Coronary artery (tissue), 2 donors: ENCODE data around the gene SPPL3.

ENCODE experiments used
- DNase-seq: peaks from one replicate; pipeline ENCODE4 v3.0.0-alpha.2; 2017; ENCODE audit warnings: low spot score
- H3K27ac ChIP-seq, 2 donors: fragments of 200-600 bp; sonication (generic); one replicate each; pipeline ENCODE4 v1.5.1; 2016 to 2019
- H3K4me3 ChIP-seq: fragments of 200-600 bp; sonication (generic); 2 replicates; pipeline ENCODE4 v1.5.1; 2016; ENCODE audit warnings: mild to moderate bottlenecking, moderate library complexity
- CTCF ChIP-seq: fragments of 200-600 bp; sonication (generic); IDR thresholded peaks from one replicate; pipeline ENCODE4 v1.5.1; 2019; ENCODE audit warnings: antibody characterized with exemption

Gene SPPL3

GRCh38 chr12:120846721-120847120 is 57.4 kb downstream of the SPPL3 start:
- no peak for TF ChIP-seq CTCF
- DNase-seq = no peak
- H3K4me3 ChIP-seq = no peak overlapping the region
- peak overlapping the region in 1 of 2 donors; percentile 3 for H3K27ac ChIP-seq

- H3K27ac ChIP-seq = no peak overlapping the region
- no peak for TF ChIP-seq CTCF
- DNase-seq = no peak
- H3K4me3 ChIP-seq = no peak overlapping the region
Measured at GRCh38 chr12:120845696-120846095, 58.5 kb downstream of the SPPL3 start.

GRCh38 chr12:120844768-120845449 is 59.2 kb downstream of the SPPL3 start:
- H3K27ac ChIP-seq = no peak overlapping the region
- no peak for DNase-seq
- H3K4me3 ChIP-seq = no peak overlapping the region

GRCh38 chr12:120844297-120844696 is 59.9 kb downstream of the SPPL3 start:
- DNase-seq = no peak
- H3K27ac ChIP-seq = no peak overlapping the region
- no peak for TF ChIP-seq CTCF
- H3K4me3 ChIP-seq = no peak overlapping the region

More at GRCh38 chr12:120844768-120845449, 59.2 kb downstream of the SPPL3 start:
- no peak for TF ChIP-seq CTCF

- no peak for DNase-seq
- no peak overlapping the region for H3K4me3 ChIP-seq
- no peak for TF ChIP-seq CTCF
- no peak overlapping the region for H3K27ac ChIP-seq
Measured at GRCh38 chr12:120843472-120843871, 60.7 kb downstream of the SPPL3 start.

- Histone ChIP-seq H3K27ac (no peak overlapping the region), H3K4me3 (no peak overlapping the region)
- TF ChIP-seq CTCF = no peak
- no peak for DNase-seq
Measured at GRCh38 chr12:120842595-120842994, 61.6 kb downstream of the SPPL3 start.

GRCh38 chr12:120841525-120841924 is 62.6 kb downstream of the SPPL3 start:
- TF ChIP-seq CTCF = no peak
- Histone ChIP-seq H3K27ac (no peak overlapping the region), H3K4me3 (no peak overlapping the region)
- DNase-seq = no peak
